ENCODE measurements around the gene APOC1. TPM values are rescaled to one million over a fixed set of nuclear protein-coding genes. Genes with fewer than 3 reads are reported as not detected.

APOC1 gene
- total and polyA plus RNA-seq, 11 donors: 0.83 to 84.7 (median 2.8) TPM; not detected in 1

- H3K27ac ChIP-seq: no peak overlapping the region
- WGBS, 4 donors: 81 to 96% (median 94%) methylated on average over 5 to 19 of the region's 19 CpGs
- no peak for ATAC-seq
- no peaks in the 10 kb centered on the region for H3K9me3 ChIP-seq
- intact Hi-C loops (cut with DNase I): loop anchor here in 8 of 10 donors (5.0 to 10.0 kb wide), 8 partner anchors 52 to 444 kb away; partner anchors contain the start of genes EXOC3L2 (in 1 of the 8) and KLC3 (in 1 of the 8)
- H3K36me3 ChIP-seq: peaks cover 0 to 73% (median 65%) of the 10 kb centered on the region in 9 donors
- peaks cover 0 to 12% (median 5%) of the 10 kb centered on the region in 9 donors for H3K27me3 ChIP-seq
- no peak overlapping the region for H3K4me3 ChIP-seq
- DNase-seq: no peak
- TF ChIP-seq CTCF (IDR thresholded peaks at IDR 0.05): no peak
- no peak for TF ChIP-seq POLR2A (IDR thresholded peaks at IDR 0.05)
- H3K4me1 ChIP-seq: peaks cover 0 to 13% (median 4%) of the 10 kb centered on the region in 12 donors
Observed at GRCh38 chr19:44900328-44901244, 13.8 kb upstream of the APOC1 start.

- Histone ChIP-seq H3K36me3 (peaks cover 0 to 47% (median 39%) of the 10 kb centered on the region in 9 donors), H3K9me3 (no peaks in the 10 kb centered on the region), H3K4me3 (no peak overlapping the region), H3K4me1 (peaks cover 0 to 23% (median 6%) of the 10 kb centered on the region in 12 donors), H3K27me3 (peaks cover 0 to 34% (median 15%) of the 10 kb centered on the region in 9 donors), H3K27ac (no peak overlapping the region)
- ATAC-seq: peak in 3 of 4 donors; percentile 3 to 11 (median 9)
- no peak for DNase-seq
- no peak for TF ChIP-seq CTCF (IDR thresholded peaks at IDR 0.05)
- TF ChIP-seq POLR2A (IDR thresholded peaks at IDR 0.05): no peak
- intact Hi-C loops (cut with DNase I): loop anchor here in 9 of 10 donors (1.0 to 10.0 kb wide), 11 partner anchors 48 to 442 kb away; partner anchors contain the start of genes EXOC3L2 (in 1 of the 9) and KLC3 (in 1 of the 9)
- WGBS, 4 donors: 68 to 81% (median 70%) methylated on average over 14 to 15 of the region's 15 CpGs
Observed at GRCh38 chr19:44903216-44903601, 11.2 kb upstream of the APOC1 start.

GRCh38 chr19:44903602-44904425, 10.6 kb upstream of the APOC1 start:
- no peak overlapping the region for H3K27ac ChIP-seq
- 19 to 24% (median 21%) methylated on average over 18 to 24 of the region's 24 CpGs for WGBS, 4 donors
- peaks cover 0 to 43% (median 34%) of the 10 kb centered on the region in 9 donors for H3K36me3 ChIP-seq
- H3K4me3 ChIP-seq: no peak overlapping the region
- peaks cover 0 to 23% (median 6%) of the 10 kb centered on the region in 12 donors for H3K4me1 ChIP-seq
- H3K27me3 ChIP-seq: peaks cover 0 to 34% (median 15%) of the 10 kb centered on the region in 9 donors
- DNase-seq (peak; percentile 59 to 87 (median 65)), ATAC-seq (peak; percentile 48 to 79 (median 68))
- H3K9me3 ChIP-seq: no peaks in the 10 kb centered on the region
- intact Hi-C loops (cut with DNase I): loop anchor here (1.0 to 10.0 kb wide), 13 partner anchors 43 to 441 kb away; partner anchors contain the start of genes APOC2 (in 1 of the 10), CLPTM1 (in 1 of the 10), EXOC3L2 (in 1 of the 10) and KLC3 (in 1 of the 10)
- TF ChIP-seq CTCF (IDR thresholded peaks at IDR 0.05) (peak; percentile 94 to 100 (median 99)), POLR2A (IDR thresholded peaks at IDR 0.05) (no peak)
